MV-4-11 (cell line): ENCODE results near the gene RBM43.

Source experiments
- DNase-seq: peaks from one replicate; lab custom pipeline; 2025; lab: John Stamatoyannopoulos, UW

The RBM43 gene

GRCh38 chr2:151217343-151217742 lies 44.3 kb downstream of the RBM43 start:
- no peak for DNase-seq

GRCh38 chr2:151207100-151207499 lies 54.6 kb downstream of the RBM43 start:
- DNase-seq: no peak

- DNase-seq: no peak
Measured at GRCh38 chr2:151206446-151206968, 55.2 kb downstream of the RBM43 start.

GRCh38 chr2:151205571-151205970 lies 56.1 kb downstream of the RBM43 start:
- DNase-seq: no peak

- DNase-seq: no peak
Measured at GRCh38 chr2:151204756-151205155, 56.9 kb downstream of the RBM43 start.

GRCh38 chr2:151200844-151201243 lies 60.8 kb downstream of the RBM43 start:
- DNase-seq: no peak

GRCh38 chr2:151200277-151200676 lies 61.4 kb downstream of the RBM43 start:
- DNase-seq: no peak

GRCh38 chr2:151198645-151199044 lies 63.0 kb downstream of the RBM43 start:
- no peak for DNase-seq
